ENCODE results near the gene ABLIM3.

The ABLIM3 gene

DNA sequence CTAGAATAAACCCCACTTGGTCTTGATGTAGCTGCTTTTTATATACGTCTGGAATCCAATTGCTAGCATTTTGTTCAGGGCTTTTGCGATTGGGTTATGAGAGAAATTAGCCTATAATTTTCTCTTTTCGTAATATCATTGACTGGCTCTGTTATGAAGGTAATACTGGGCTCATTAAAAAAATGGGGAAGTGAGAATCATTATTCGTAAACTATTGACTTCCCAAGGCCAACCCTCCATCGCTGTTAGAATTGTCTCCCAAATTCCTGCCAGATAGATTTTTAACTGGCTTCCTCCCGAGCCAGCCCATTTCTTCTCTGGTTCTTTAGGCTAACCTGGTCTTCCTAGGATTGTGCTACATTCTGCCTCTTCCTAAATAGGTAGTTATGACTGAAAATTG is 168.1 kb downstream of the ABLIM3 start:
- DNase-seq (ENCODE audit: low read depth), result no peak
